Measurements from ENCODE around the gene GALNT18. TPM values are rescaled to one million over a fixed set of nuclear protein-coding genes. Genes with fewer than 3 reads are reported as not detected.

Gene GALNT18
- total RNA-seq, 3 donors from 2014 or later (not counting 1 experiment from before 2014, with no cell fraction given): 0.18 to 0.42 (median 0.38) TPM

GRCh38 chr11:11524436-11525061 lies 97.3 kb downstream of the GALNT18 start:
- DNase-seq (no peak), ATAC-seq (no peak)
- WGBS (ENCODE audit: insufficient coverage): 79% methylated on average over 4 of the region's 5 CpGs
- H3K27ac ChIP-seq (ENCODE audit: low read length): no peak overlapping the region
- no peak overlapping the region for H3K27ac Mint-ChIP-seq
- no peak overlapping the region for H3K4me3 Mint-ChIP-seq
- H3K27me3 Mint-ChIP-seq (ENCODE audit: low read depth in 2 of 2): peaks cover 0 to 3% of the 10 kb centered on the region in 2 donors
- no peaks in the 10 kb centered on the region for H3K36me3 ChIP-seq (ENCODE audit: control insufficient read depth, insufficient read depth, low read length)
- H3K9me3 ChIP-seq (ENCODE audit: control insufficient read depth, insufficient read depth, low read length): no peaks in the 10 kb centered on the region
- no peak for TF ChIP-seq CTCF (IDR thresholded peaks at IDR 0.05)
- no peaks in the 10 kb centered on the region for H3K4me1 ChIP-seq (ENCODE audit: control insufficient read depth, insufficient read depth, low read length)
- H3K36me3 Mint-ChIP-seq: no peaks in the 10 kb centered on the region
- H3K27me3 ChIP-seq (ENCODE audit: control insufficient read depth, insufficient read depth, low read length): no peaks in the 10 kb centered on the region
- peaks cover 0 to 6% of the 10 kb centered on the region in 2 donors for H3K4me1 Mint-ChIP-seq
- no peak overlapping the region for H3K4me3 ChIP-seq (ENCODE audit: low read length)
- intact Hi-C loops (cut with micrococcal nuclease): no loop called here
- no peaks in the 10 kb centered on the region for H3K9me3 Mint-ChIP-seq

GRCh38 chr11:11522591-11522990 lies 99.2 kb downstream of the GALNT18 start:
- Mint-ChIP-seq H3K27me3 (ENCODE audit: low read depth in 2 of 2) (peaks cover 0 to 3% of the 10 kb centered on the region in 2 donors), H3K9me3 (no peaks in the 10 kb centered on the region), H3K36me3 (no peaks in the 10 kb centered on the region), H3K4me3 (no peak overlapping the region), H3K27ac (no peak overlapping the region), H3K4me1 (peaks cover 0 to 6% of the 10 kb centered on the region in 2 donors)
- H3K27me3 ChIP-seq (ENCODE audit: control insufficient read depth, insufficient read depth, low read length): no peaks in the 10 kb centered on the region
- no peak for TF ChIP-seq CTCF (IDR thresholded peaks at IDR 0.05)
- H3K36me3 ChIP-seq (ENCODE audit: control insufficient read depth, insufficient read depth, low read length): no peaks in the 10 kb centered on the region
- ATAC-seq (no peak), DNase-seq (no peak)
- no peaks in the 10 kb centered on the region for H3K9me3 ChIP-seq (ENCODE audit: control insufficient read depth, insufficient read depth, low read length)
- H3K27ac ChIP-seq (ENCODE audit: low read length): no peak overlapping the region
- intact Hi-C loops (cut with micrococcal nuclease): no loop called here
- H3K4me1 ChIP-seq (ENCODE audit: control insufficient read depth, insufficient read depth, low read length): no peaks in the 10 kb centered on the region
- WGBS (ENCODE audit: insufficient coverage): 92% methylated on average over 4 of the region's 4 CpGs
- H3K4me3 ChIP-seq (ENCODE audit: low read length): no peak overlapping the region

GRCh38 chr11:11521306-11522002 lies 100.4 kb downstream of the GALNT18 start:
- H3K27ac Mint-ChIP-seq: no peak overlapping the region
- Histone ChIP-seq H3K9me3 (ENCODE audit: control insufficient read depth, insufficient read depth, low read length) (no peaks in the 10 kb centered on the region), H3K36me3 (ENCODE audit: control insufficient read depth, insufficient read depth, low read length) (no peaks in the 10 kb centered on the region), H3K4me3 (ENCODE audit: low read length) (no peak overlapping the region), H3K4me1 (ENCODE audit: control insufficient read depth, insufficient read depth, low read length) (no peaks in the 10 kb centered on the region), H3K27me3 (ENCODE audit: control insufficient read depth, insufficient read depth, low read length) (no peaks in the 10 kb centered on the region), H3K27ac (ENCODE audit: low read length) (no peak overlapping the region)
- intact Hi-C loops (cut with micrococcal nuclease): no loop called here
- peaks cover 0 to 6% of the 10 kb centered on the region in 2 donors for H3K4me1 Mint-ChIP-seq
- no peak overlapping the region for H3K4me3 Mint-ChIP-seq
- DNase-seq (no peak), ATAC-seq (no peak)
- H3K9me3 Mint-ChIP-seq: no peaks in the 10 kb centered on the region
- peaks cover 0 to 3% of the 10 kb centered on the region in 2 donors for H3K27me3 Mint-ChIP-seq (ENCODE audit: low read depth in 2 of 2)
- WGBS (ENCODE audit: insufficient coverage): 63% methylated on average over 13 of the region's 13 CpGs
- no peak for TF ChIP-seq CTCF (IDR thresholded peaks at IDR 0.05)
- H3K36me3 Mint-ChIP-seq: no peaks in the 10 kb centered on the region

All from natural killer cell (primary cell).